GM21423 (cell line): ENCODE results near the gene R3HDM1.
"Not testable (repeated sequence)": the region's sequence is repeated elsewhere in the genome, so short reads cannot be mapped to it uniquely, and the experiment has no call there.

ENCODE experiments used
- ATAC-seq: cut with Tn5 transposase; IDR thresholded peaks from one replicate; pipeline ENCODE4 v1.9.1; 2021; ENCODE audit warnings: mild to moderate bottlenecking, moderate library complexity; ENCODE audit not compliant: unreplicated experiment

R3HDM1 gene

DNA sequence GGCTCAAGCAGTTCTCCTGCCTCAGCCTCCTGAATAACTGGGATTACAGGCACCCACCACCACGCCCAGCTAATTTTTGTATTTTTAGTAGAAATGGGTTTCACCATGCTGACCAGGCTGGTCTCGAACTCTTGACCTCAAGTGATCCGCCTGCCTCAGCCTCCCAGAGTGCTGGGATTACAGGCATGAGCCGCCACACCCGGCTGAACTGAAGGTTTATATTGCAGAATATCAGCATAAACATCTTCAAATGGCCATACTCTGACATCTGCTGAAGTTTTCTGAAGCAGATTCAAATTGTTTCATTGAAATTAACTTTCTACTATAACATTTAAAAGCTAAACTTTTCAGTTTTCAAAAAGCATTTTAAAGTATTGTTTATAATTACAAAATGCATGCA lies 172.8 kb downstream of the R3HDM1 start:
- not testable (repeated sequence) for ATAC-seq

DNA sequence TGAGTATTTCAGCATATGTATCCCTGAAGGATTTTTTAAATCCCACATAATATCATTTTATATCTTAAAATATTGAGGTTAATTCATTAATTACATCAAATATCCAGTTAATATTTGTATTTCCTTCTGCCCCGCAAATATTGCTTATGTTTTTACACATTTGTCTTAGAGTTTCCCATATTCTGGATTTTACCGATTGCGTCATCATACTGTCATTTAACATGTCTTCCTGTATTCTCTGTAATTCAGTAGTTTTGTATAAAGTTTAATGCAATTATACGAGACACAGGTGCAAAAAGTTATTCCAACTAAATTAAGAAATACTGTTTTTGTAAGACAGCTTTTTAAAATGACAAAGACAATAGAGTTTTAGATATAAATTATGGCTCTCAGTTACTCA lies 176.9 kb downstream of the R3HDM1 start:
- no peak for ATAC-seq

DNA sequence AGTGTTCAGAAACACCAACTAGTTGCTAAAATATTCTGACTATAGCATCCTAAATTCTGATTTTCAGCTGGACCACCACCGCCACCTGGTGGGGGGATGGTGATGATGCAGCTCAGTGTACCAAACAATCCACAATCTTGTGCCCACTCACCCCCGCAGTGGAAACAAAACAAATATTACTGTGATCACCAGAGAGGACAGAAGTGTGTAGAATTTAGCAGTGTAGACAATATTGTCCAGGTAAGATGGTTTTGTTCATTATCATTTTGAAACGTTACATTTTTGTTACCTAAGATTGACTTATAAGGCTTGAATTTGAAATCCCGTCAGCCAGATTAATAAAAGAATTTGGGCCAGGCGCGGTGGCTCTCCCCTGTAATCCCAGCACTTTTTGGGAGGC lies 178.7 kb downstream of the R3HDM1 start:
- ATAC-seq = no peak

DNA sequence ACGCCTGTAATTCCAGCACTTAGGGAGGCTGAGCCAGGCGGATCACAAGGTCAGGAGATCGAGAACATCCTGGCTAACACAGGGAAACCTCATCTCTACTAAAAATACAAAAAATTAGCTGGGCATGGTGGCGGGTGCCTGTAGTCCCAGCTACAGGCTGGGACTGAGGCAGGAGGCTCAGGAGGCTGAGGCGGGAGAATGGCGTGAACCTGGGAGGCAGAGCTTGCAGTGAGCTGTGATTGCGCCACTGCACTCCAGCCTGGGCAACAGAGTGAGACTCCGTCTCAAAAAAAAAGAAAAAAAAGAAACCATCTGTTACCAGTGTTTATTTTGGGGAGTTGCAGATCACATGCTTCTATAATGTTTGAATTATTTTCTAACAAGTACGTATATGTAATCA lies 183.8 kb downstream of the R3HDM1 start:
- ATAC-seq = not testable (repeated sequence)

DNA sequence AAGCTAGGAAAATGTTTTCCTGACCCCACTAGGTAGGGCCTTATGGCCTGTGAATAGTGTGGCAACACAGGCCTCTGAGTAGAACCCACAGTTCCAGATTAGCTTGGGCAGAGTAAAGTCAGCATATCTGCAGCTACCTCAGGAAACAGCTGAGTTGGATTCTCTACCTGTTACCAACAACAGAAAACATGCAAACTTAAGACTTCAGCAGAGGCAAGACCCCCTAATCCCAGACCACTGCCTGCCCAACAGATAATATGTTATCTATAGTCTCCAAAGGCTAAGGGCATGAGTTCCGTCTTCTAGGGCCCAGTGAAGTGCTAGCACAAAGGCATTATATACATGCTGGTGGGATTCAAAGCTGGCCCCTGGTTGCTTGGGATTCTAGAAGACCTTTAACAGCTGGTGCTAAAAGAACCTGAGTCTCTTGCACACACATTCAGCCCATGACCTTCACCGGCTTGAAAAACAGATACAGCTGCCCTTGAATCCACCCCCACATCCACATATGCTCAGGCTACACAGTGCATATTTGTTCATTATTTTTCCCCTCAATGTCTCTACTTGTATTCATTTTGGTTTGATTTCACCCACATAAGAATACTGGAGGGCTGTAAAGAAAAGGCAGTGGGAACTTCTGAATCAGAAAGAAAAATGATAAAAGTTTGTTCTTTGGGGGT lies 196.9 kb downstream of the R3HDM1 start:
- ATAC-seq = no peak

DNA sequence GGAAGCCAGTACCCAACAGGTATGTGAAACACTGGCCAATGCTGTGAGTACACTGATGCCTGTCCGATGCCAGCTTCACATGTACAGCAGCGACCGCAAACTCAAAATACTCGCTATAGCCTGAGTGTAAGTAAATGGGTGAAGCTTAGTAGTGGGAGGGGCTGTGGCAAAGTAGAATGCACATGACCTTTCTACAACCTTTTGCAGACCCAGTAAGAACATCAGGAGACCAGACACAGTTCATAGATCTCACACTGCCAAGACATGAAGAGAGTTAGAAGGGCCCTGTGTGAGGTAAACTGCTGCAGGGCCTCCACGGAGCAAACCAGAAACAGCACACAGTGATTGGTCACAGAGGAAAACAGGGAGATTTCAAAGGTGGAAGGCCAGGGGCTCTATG lies 201.3 kb downstream of the R3HDM1 start:
- no peak for ATAC-seq

DNA sequence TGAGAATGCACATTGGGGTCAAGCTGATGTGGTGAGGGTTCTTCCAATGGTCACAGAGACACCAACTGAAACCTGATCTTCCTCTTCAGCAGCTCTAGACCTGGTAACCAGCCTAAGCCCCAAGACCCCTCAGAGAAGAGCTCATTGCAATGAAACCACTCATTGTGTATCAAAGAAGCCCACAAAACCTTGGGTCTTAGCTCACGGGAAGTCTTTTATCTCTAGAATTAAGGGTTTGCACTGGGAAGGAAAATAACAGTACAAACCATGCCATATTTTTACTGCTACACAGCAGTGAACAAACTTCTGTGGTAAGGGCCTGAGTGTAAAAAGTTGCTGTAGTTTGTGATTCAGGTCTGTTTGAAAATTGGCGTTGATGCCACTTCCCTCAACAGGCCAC lies 201.8 kb downstream of the R3HDM1 start:
- ATAC-seq = no peak

DNA sequence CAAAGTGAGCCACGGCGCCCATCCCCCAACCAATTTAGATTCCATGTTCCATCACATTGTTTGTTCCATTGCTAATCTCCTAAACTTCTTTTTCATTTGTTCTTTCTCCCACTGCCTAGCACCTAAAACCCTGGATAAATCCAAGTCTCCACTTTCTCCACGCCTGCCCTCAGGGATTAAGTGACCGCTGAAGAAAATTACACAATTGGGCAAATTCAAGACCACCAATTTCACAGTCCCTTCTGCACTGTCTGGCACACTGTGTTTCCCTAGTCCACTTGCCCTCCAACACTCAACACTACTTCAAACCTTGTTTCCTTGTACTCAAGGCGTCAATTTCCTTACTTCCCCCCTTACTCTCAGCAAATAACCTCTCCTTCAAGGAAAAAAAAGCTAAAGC lies 205.3 kb downstream of the R3HDM1 start:
- no peak for ATAC-seq

DNA sequence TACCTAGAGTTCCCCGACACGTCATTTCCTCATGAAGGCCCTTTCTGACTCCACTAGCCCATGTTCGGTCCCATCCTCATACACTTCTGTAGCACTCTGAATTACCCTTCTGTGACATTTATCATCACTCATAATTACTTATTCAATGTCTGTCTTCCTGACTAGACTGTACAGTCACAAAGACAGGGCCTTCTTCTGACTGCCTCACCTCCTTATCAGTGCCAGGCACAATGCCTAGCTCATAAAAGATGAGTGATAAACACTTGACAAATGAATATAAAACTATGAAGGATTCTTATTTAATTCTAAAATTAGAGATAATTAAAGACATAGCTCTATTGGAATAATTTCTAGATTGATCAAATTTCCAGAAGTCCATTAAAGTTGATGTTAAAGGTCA lies 208.9 kb downstream of the R3HDM1 start:
- no peak for ATAC-seq

DNA sequence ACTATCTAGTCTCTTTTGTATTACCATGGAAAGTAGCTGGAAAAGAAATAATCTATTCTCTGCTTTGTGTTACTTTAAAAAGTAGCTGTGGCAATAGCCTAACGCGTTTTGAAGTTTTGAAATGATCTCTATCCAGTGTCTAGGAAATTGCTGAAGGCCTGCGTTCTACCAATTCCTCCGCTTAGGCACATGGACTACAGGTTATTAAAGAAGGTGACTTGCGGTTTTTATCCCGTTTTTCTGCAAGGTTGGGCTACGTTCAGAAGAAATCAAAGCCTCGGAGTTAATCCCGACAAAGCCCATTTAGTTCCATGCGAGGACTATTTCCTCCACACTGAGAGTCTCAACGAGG lies 209.7 kb downstream of the R3HDM1 start:
- ATAC-seq = no peak

DNA sequence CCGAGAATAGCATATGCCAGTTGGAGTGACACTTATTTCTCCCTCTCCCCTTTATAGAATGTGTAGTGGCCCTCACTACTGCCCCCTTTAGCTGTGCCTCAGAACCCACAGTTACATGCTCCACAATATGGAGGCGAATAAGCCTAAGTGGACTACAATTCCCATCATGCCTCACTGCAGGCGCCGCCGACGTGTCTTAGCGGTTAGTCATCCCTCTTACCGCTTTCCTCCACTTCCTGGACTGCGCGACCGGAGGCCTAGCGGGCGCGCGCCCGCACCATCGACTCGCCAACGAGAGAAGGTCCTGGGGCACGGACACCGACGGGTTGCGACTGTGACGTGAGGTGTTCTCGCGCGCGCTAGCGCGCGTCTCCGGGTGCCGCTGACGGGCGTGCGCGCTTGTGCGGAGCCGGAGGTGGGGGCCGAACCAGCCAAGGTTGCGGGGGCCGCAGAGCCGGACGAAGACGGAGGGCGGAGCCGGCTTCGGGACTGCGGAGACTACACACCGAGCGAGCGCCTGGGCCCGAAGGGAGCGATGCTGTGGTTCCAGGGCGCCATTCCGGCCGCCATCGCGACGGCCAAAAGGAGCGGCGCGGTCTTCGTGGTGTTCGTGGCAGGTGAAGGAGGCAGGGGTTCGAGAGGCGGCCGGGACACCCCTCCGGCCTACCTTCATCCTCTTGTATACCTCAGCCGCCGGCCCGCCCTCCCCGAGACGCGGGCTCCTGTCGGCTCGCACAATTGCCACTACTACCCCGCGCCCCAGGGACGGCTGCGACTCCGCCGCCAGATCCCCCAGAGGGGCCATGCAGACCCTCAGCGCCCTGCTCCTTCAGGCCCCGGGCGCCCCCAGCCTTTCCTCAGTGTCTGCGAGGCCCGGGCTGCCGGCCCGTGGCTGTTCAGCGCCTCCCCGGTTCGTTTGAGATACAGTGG lies 210.4 kb downstream of the R3HDM1 start, which contains the start of gene UBXN4:
Gene UBXN4 (plus strand): TSS at position 461 of the 930 bp plus-strand sequence. CDS start 75 bp downstream, at position 536.
- peak; percentile 93 for ATAC-seq

DNA sequence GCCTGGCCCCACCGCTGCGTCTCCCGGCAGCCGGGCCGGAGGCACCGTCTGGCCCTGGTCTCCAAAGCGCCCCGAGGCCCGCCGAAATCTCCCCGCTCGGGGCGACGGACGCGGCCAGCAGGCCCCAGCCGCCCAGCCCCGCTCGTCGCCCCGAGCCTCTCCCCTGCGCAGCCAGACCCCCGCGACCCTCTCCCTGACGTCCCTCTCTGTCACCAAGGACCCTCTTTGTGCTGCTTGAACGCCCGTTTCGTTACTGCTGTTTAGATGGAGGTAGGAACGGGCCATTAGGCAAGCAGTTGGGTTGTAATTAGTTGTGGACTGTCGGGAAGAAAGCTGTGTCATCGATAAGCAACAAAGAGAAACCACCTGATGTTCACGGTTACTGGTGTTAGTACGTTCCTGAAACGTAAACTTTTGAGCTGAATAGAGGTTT lies 211.1 kb downstream of the R3HDM1 start:
- ATAC-seq = peak; percentile 18

DNA sequence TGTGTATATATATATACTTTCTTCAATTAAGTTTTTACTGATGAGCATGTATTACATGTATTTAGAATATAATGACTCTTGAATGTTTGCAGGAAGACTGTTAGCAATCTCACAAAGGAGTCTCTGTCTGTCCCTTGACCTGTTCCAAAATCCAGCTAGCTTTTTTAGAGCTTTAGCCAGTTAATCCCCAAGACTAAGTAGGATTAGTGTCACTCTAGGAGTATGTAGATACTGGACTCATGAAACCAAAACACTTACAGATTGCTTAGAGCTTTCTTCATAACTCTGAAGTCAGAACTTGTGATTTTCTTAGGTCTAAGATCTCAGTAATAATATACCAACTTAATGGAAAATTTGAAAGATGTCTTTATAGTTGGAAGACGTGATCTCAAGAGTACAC lies 212.6 kb downstream of the R3HDM1 start:
- no peak for ATAC-seq

DNA sequence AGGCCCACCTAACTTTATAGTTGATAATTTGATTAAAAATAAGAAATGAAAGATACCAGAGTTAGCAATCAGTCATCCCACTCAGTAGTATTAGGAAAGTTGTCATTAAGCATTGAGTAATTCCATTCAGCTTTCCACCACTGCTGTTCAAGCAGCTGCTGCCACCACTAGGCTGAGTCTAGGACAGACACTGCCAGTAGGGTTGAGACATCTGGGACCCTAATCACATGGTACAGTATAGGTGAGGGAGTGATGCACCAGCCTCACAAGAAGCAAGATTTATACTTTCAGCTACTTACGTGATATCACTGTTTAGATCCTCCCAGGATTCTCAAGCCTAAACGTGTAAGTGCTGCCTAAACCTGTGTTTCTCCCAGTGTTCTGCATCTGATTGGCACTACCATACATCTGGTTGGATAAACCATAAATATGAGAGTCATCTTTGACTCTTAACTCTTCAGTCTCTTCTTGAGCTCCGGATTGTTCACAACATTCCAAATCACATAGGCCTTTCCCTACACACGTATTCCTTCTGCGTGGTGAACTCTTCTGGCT lies 213.6 kb downstream of the R3HDM1 start:
- no peak for ATAC-seq

DNA sequence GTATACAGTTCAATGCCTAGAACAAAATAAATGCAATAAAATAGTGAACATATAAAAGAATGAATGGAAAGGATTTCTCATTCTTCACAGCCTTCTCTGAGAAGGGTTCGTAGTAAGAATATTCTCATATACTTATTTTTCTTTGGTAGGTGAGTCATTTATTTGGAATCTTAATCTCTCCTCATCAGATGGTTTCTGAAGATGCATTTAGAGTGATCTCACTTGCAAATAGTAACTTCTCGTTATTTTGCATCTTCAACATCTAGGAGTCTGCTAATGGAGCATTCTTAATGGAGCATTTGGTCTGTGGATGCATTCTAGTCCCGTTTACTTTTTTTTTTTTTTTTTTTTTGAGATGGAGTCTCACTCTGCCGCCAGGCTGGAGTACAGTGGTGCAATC lies 214.3 kb downstream of the R3HDM1 start:
- ATAC-seq = no peak

DNA sequence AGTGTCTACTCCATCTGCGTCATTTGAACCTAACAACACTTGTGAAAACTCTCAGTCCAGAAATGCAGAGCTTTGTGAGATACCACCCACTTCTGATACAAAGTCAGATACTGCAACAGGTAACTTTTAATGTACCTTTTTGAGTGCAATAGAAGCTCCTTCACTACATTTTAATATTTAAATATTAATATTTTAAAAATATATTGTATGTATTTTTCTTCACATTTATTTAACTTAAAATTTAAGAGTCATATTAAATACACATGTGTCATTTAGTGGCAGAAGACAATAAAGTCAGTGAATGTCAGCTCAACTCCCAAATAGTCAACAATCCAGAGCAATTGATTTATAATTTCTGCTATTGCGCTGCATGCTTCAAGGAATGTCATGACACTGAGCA lies 224.3 kb downstream of the R3HDM1 start:
- no peak for ATAC-seq

DNA sequence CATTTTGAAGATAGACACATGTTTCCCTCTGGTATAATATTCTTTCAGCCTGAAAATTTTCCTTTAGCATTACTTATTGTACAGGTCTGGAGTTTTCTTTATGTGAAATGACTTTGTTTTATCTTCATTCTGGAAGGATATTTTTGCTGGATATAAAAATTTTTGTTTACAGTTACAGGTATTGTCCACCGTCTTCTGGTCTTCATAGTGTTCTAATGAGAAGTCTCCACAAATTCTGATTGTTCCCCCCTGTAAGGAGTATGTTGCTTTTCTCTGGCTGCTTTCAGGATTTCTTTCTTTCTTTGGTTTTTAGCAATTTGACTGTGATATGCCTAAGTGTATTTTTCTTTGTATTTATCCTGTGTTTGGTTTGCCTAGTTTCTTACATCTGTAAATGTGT lies 225.4 kb downstream of the R3HDM1 start:
- no peak for ATAC-seq

DNA sequence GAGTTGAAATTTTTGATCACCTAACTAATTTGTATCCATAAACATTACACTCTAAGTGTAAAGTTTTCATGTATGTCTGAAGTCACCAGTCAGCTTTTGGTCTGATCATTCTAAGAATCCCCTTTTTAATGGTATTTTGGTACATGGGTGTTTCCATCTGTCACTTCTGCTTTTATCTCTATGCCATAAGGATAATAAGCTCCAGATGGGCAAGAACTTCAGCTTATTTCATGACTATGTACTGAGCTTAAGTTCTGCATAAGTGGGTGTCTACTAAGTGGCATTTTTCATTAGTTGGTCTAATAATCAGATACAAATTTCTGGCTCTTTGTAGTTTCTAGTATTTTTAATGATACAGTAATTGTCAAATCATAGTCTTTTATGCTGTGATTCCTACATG lies 230.7 kb downstream of the R3HDM1 start:
- no peak for ATAC-seq

DNA sequence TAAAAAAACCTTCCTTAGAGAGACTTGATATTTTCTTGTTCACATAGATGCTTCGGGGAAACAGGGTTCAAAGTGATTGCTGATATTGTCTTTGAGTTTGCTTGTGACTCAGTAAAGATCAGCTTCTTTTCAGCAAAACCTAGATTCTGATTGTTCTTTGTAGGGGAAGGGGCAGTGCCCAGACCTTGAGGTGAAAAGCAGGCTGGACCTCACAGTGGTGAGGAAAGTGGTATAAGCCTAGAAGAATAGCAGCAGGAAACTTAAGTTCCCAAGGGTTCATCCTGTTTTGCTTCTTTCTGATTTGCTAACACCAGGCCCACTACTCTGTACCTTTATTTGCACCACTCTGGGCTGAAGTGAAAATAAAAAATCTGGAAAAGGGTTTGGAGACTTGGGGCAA lies 231.2 kb downstream of the R3HDM1 start:
- no peak for ATAC-seq

DNA sequence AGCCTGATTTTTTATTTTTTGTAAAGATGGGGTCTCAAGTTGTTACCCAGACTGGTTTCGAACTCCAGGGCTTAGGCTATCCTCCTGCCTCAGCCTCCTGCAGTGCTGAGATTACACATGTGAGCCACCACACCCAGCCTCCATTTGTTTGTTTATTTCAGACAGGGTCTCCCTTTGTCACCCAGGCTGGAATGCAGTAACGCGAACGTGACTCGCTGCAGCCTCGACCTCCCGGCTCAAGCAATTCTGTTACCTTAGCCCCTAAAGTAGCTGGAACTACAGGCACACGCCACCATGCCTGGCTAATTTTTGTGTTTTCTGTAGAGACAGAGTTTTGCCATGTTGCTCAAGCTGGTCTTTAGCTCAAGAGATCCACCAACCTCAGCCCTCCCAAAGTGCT lies 237.6 kb downstream of the R3HDM1 start:
- ATAC-seq = no peak

DNA sequence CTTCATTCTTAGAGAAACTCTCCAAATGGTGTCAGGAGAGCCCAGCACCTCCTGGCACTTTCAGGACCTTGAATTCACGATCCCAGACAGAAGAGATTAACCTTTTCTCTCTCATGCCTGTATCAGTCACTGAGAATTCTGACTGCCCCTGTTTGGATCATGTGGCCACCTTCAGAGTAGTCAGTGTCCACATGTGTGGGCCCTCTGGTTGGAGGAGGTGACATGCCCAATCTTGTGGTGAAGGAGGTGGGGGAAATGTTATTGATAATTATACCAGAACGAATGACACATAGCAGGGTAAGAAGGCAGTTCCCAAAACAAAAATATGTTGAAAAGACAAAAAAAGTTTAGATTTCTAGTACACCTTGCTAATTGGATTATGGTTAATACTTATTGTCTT lies 242.0 kb downstream of the R3HDM1 start:
- no peak for ATAC-seq

DNA sequence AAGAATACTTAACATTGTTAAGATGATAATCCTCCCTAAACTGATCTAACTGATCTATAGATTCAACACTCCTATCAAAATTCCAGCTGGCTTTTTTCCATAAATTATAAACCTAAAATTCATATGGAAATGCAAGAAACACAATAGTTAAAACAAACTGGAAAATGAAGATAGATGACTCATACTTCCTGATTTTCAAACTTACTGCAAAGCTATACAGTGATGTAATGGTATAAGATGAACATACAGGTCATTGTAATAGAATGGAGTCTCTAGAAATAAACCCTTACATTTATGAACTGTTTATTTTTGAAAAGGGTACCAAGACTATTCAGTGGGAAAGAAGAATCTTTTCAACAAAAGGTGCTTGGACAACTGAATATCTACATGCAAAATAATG lies 242.6 kb downstream of the R3HDM1 start:
- no peak for ATAC-seq
